Esophagus squamous epithelium (tissue), 4 donors: ENCODE results near the gene PRLR.

ENCODE experiments used
- POLR2A ChIP-seq, 4 donors: fragments of 450-650 bp; IDR thresholded peaks; one replicate each; pipeline ENCODE4 v1.6.1; 2017; ENCODE audit warnings: antibody characterized with exemption in 4 of 4, mild to moderate bottlenecking in 4 of 4, moderate library complexity in 3 of 4
- TF ChIP-seq, protein P1 (sequence below), 6 experiments: fragments of 450-650 bp in 4 of 6; fragments of 200-600 bp in 2 of 6; sonication (generic) in 2 of 6; IDR thresholded peaks; one replicate each; pipeline ENCODE4 v1.5.1; 2016 to 2019; ENCODE audit warnings: antibody characterized with exemption in 6 of 6, mild to moderate bottlenecking in 4 of 6, moderate library complexity in 4 of 6

DNA sequence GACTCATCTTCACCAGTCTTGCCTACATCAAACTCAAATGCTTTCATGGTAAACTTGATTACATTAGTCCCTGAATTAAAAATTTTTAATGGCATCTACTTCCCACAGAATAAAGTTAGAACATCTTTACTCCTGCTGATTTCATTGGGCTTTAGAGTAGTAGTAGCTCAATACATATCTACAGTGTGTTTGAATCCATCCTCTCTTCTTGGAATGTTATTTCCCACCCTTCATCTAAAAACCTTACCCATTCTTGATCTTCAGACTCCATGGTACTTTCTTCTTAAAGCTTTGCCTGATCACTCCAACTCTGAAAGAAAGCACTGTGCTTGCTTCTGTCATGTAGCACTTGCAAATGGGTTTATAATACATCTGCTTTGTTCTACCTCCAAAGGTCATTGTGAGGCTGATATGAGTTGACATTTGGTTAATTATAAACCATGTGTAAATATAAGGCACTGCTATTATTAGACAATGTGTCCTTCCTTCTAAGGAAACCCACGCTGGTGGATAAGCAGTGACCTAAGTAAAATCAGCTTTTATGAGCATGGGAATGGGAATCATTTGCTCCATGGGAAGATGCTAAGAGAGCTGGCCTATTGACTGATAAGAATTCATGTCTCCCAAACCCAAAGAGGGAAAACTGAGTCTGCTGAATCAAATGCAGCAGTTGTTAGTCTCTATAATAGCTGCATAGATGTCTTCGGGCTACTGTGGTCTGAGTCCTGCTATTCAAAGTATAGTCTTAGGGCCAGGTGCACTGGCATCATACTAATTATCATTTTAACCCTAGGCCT is 7.5 kb upstream of the PRLR start:
- TF ChIP-seq, protein P1, sequence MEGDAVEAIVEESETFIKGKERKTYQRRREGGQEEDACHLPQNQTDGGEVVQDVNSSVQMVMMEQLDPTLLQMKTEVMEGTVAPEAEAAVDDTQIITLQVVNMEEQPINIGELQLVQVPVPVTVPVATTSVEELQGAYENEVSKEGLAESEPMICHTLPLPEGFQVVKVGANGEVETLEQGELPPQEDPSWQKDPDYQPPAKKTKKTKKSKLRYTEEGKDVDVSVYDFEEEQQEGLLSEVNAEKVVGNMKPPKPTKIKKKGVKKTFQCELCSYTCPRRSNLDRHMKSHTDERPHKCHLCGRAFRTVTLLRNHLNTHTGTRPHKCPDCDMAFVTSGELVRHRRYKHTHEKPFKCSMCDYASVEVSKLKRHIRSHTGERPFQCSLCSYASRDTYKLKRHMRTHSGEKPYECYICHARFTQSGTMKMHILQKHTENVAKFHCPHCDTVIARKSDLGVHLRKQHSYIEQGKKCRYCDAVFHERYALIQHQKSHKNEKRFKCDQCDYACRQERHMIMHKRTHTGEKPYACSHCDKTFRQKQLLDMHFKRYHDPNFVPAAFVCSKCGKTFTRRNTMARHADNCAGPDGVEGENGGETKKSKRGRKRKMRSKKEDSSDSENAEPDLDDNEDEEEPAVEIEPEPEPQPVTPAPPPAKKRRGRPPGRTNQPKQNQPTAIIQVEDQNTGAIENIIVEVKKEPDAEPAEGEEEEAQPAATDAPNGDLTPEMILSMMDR (IDR thresholded peaks at IDR 0.05), result no peak
- TF ChIP-seq POLR2A (IDR thresholded peaks at IDR 0.05), result no peak
